Neural crest cell (in vitro differentiated cells): ENCODE results near the gene BCR. TPM values are rescaled to one million over a fixed set of nuclear protein-coding genes. Genes with fewer than 3 reads are reported as not detected.

Experiments used
- DNase-seq: peaks from one replicate; pipeline ENCODE4 v3.0.0; 2021; ENCODE audit warnings: low read depth, mixed read lengths, low spot score
- H3K27ac Mint-ChIP-seq: one replicate; pipeline ENCODE4 v1.8.0; 2021; ENCODE audit warnings: mild to moderate bottlenecking, mixed read lengths; ENCODE audit not compliant: unreplicated experiment
- H3K27me3 Mint-ChIP-seq: 2 replicates; pipeline ENCODE4 v1.8.0; 2021; ENCODE audit warnings: low read depth, mild to moderate bottlenecking, mixed read lengths
- H3K36me3 Mint-ChIP-seq: 2 replicates; pipeline ENCODE4 v1.8.0; 2021; ENCODE audit warnings: low read depth, mild to moderate bottlenecking, mixed read lengths
- H3K4me1 Mint-ChIP-seq: 2 replicates; pipeline ENCODE4 v1.8.0; 2021; ENCODE audit warnings: mixed read lengths
- H3K4me3 Mint-ChIP-seq: one replicate; pipeline ENCODE4 v1.8.0; 2021; ENCODE audit warnings: mild to moderate bottlenecking, mixed read lengths
- H3K9me3 Mint-ChIP-seq: 2 replicates; pipeline ENCODE4 v1.8.0; 2021; ENCODE audit warnings: mixed read lengths
- total RNA-seq: library from RNA; stranded (reverse); gene quantifications from 2 replicates; pipeline ENCODE4 v1.2.1, GENCODE V29; 2021
- TF ChIP-seq, protein P1 (sequence below): fragments of 200-600 bp; sonication (generic); conservative IDR thresholded peaks from 2 replicates; pipeline ENCODE4 v1.5.0; 2021; ENCODE audit warnings: antibody characterized with exemption, mild to moderate bottlenecking

Gene BCR
- total RNA-seq, 1 donor from 2014 or later = 54.2 TPM

DNA sequence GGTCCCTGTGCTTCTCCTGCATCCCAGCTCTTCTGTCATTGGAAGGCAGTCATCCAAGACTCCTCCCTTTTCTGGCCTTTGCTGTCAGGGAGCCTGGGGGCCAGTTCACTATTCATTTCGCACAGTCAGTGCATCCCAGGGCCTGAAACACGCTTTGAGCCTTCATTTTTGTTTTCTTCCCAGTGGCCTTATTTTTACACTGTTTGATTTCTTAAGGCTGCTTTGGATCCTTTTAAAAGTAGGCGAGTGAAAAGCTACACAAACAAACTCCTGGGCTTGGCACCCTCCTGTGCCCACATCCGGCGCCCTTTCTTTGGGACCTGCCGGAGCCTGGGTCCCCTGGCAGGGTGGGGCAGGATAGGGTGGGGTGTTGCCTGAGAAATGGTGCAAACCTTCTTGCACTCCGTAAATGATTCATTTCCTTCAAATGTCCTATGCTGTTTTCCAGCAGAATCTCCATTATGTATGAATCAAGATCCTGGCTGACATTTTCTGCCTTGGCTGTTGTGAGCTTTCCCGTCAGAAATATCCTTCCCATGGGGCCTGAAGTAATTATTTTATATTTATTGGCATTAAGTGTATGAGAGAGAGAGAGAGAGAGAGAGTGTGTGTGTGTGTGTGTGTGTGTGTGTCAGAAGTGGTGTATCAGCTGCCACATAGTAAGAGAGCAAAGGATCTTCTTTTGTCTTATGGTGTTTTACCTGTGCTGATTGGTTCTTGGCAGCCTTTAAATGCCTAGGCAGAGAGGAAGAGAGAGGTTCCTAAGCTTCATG, 45.6 kb downstream of the BCR start:
- H3K4me1 Mint-ChIP-seq = peaks cover 46% of the 10 kb centered on the region
- H3K4me3 Mint-ChIP-seq = no peak overlapping the region
- no peaks in the 10 kb centered on the region for H3K27me3 Mint-ChIP-seq
- DNase-seq = no peak
- TF ChIP-seq, protein P1, sequence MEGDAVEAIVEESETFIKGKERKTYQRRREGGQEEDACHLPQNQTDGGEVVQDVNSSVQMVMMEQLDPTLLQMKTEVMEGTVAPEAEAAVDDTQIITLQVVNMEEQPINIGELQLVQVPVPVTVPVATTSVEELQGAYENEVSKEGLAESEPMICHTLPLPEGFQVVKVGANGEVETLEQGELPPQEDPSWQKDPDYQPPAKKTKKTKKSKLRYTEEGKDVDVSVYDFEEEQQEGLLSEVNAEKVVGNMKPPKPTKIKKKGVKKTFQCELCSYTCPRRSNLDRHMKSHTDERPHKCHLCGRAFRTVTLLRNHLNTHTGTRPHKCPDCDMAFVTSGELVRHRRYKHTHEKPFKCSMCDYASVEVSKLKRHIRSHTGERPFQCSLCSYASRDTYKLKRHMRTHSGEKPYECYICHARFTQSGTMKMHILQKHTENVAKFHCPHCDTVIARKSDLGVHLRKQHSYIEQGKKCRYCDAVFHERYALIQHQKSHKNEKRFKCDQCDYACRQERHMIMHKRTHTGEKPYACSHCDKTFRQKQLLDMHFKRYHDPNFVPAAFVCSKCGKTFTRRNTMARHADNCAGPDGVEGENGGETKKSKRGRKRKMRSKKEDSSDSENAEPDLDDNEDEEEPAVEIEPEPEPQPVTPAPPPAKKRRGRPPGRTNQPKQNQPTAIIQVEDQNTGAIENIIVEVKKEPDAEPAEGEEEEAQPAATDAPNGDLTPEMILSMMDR = no peak
- H3K36me3 Mint-ChIP-seq = peaks cover 15% of the 10 kb centered on the region
- no peak overlapping the region for H3K27ac Mint-ChIP-seq
- peaks cover 9% of the 10 kb centered on the region for H3K9me3 Mint-ChIP-seq

- H3K27me3 Mint-ChIP-seq = no peaks in the 10 kb centered on the region
- no peak for DNase-seq
- no peak overlapping the region for H3K4me3 Mint-ChIP-seq
- TF ChIP-seq, protein P1 = no peak
- peaks cover 9% of the 10 kb centered on the region for H3K9me3 Mint-ChIP-seq
- peaks cover 15% of the 10 kb centered on the region for H3K36me3 Mint-ChIP-seq
- peaks cover 47% of the 10 kb centered on the region for H3K4me1 Mint-ChIP-seq
- H3K27ac Mint-ChIP-seq = no peak overlapping the region
These were observed 46.2 kb downstream of the BCR start for GRCh38 chr22:23226497-23226850.

- Mint-ChIP-seq H3K27ac (no peak overlapping the region), H3K27me3 (no peaks in the 10 kb centered on the region), H3K4me1 (peaks cover 47% of the 10 kb centered on the region), H3K4me3 (peak overlapping the region; percentile 20), H3K9me3 (peaks cover 9% of the 10 kb centered on the region), H3K36me3 (peaks cover 15% of the 10 kb centered on the region)
- TF ChIP-seq, protein P1 = no peak
- no peak for DNase-seq
These were observed 47.1 kb downstream of the BCR start for GRCh38 chr22:23227380-23227779.

GRCh38 chr22:23228503-23228902, 48.2 kb downstream of the BCR start:
- TF ChIP-seq, protein P1 = no peak
- Mint-ChIP-seq H3K4me3 (no peak overlapping the region), H3K4me1 (peaks cover 51% of the 10 kb centered on the region), H3K36me3 (peaks cover 15% of the 10 kb centered on the region), H3K27ac (no peak overlapping the region), H3K9me3 (peaks cover 9% of the 10 kb centered on the region), H3K27me3 (no peaks in the 10 kb centered on the region)
- no peak for DNase-seq

DNA sequence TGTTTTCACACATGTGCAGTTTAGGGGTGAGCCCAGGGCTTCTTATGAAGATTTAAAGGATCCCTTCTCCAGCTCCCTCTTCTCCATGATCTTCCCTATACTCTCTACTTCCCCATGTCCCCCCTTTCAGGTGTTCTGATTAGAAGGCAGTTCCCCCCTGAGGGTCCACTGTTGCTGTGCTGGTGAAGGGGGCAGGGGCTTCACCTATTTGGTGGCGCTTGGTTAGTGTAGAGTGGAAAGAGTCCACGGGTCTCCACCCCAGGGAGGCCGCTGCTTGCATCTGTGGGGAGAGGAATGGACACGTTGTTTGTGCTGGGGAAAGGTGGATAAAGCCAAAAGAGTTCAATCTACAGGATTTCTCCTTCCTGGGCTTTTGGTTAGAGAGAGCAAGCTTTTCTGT, 49.3 kb downstream of the BCR start:
- no peak overlapping the region for H3K27ac Mint-ChIP-seq
- H3K9me3 Mint-ChIP-seq = peaks cover 9% of the 10 kb centered on the region
- TF ChIP-seq, protein P1 = no peak
- no peaks in the 10 kb centered on the region for H3K27me3 Mint-ChIP-seq
- DNase-seq = no peak
- no peak overlapping the region for H3K4me3 Mint-ChIP-seq
- H3K36me3 Mint-ChIP-seq = peaks cover 15% of the 10 kb centered on the region
- H3K4me1 Mint-ChIP-seq = peaks cover 51% of the 10 kb centered on the region
